CD4-positive, alpha-beta T cell treated with Interleukin-17A for 1 hour (primary cell): Measurements from ENCODE around the gene ARL17A.
"Not testable (repeated sequence)": the region's sequence is repeated elsewhere in the genome, so short reads cannot be mapped to it uniquely, and the experiment has no call there.

Experiments
- DNase-seq: peaks from one replicate; pipeline ENCODE4 v3.0.0-alpha.2; 2020

Gene ARL17A

GRCh38 chr17:46579083-46580075 is at the start of gene ARL17A:
Gene ARL17A, minus strand, starts transcription at chr17:46579691. Its CDS starts 3,369 bp downstream, at chr17:46576322.
- peak; percentile 96 for DNase-seq

DNA sequence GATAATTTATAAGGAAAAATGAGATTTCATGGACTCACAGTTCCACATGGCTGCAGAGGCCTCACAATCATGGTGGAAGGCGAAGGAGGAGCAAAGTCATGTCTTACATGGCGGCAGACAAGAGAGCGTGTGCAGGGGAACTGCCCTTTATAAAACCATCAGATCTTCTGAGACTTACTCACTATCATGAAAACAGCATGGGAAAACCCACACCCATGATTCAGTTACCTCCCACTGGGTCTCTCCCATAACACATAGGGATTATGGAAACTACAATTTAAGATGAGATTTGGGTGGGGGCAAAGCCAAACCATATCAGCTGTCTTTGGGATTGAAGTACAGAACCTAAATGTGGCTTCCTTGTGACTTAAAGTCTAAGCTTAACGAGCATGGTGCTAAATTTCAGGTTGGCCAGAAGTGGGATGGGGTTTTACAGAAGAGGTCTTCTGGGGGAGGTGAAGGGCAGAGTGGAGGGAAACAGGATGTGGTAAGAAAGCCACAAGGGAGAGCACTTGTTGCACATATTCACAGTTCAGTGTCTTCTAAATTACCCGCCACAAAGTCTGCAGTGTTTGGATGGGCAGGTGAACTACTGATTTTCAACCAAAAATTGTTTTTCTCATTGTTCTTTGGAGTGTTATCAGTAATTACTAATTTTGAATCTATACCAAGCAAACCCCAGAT is 49.4 kb upstream of the ARL17A start:
- not testable (repeated sequence) for DNase-seq

- DNase-seq, result not testable (repeated sequence)
Measured at GRCh38 chr17:46627452-46627851, 48.0 kb upstream of the ARL17A start.

DNA sequence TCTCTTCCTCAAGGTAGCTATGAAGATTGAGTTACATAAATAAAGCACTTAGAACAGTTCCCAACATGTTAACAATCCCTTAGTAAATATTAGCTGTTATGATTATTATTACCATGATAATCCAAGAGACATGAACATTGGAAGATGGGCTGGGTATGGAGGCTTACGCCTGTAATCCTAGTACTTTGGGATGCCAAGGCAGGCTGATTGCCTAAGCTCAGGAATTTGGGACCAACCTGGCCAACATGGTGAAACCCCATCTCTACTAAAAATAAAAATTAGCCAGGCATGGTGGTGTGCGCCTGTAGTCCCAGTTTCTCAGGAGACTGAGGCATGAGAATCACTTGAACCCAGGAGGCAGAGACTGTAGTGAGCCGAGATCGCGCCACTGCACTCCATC is 45.2 kb upstream of the ARL17A start:
- DNase-seq, result not testable (repeated sequence)

DNA sequence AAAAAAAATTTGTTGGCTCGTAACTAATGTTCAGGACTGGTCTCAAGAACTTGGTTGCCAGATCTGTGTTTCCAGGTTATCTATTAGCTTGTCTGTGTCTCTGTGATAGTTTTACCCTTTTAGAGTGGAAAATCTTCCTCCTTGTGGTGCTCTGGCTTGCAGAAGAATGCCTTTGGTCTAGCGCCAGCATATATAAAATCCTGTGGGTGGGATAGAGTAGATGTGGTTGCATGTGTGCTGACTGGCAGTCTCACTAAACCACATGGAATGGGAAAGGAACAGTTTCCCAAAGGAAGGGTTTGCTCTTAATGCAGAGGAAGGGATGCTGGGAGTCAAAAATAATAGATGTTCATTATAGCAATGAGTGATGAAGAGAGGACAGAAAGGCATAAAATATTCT is 44.3 kb upstream of the ARL17A start:
- not testable (repeated sequence) for DNase-seq

- not testable (repeated sequence) for DNase-seq
Measured at GRCh38 chr17:46618975-46619374, 39.5 kb upstream of the ARL17A start.

DNA sequence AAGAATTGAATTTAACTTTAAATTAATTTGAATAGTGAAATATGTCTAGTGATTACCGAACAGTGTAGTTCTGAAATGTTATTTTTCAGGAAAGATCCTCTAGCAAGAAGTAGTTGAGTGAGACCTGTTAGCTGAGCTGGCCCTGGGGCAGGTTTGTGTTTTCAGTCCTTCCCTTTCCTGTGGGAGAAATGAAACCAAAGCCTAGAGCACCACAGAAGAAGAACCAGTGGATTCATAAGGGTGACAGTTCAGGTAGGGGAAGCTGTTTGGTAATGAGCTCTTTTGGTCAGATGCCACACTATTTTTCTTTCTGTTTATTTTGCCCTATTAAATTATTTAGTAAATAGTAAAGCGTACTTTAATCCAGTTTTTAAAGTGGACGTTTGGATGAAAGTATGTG is 37.6 kb upstream of the ARL17A start:
- not testable (repeated sequence) for DNase-seq

DNA sequence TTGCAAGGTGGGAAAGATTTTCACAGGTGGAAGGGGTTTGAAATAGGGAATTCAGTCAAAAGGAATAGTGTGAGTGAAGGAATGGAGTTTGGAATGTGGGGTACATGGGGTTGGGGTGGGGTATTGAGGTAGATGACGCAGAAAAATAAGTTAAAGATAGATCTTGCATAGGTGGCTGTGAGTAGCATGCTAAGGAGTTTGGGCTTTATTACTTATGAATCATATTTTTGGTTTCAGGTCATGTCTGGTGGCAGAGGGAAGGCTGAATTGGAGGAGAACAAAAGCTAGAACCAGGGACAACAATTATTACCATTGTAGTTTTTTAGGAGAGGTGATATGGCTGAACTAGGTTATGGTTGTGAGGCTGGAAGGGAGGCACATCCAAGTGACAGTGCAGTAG is 34.4 kb upstream of the ARL17A start:
- DNase-seq, result not testable (repeated sequence)

DNA sequence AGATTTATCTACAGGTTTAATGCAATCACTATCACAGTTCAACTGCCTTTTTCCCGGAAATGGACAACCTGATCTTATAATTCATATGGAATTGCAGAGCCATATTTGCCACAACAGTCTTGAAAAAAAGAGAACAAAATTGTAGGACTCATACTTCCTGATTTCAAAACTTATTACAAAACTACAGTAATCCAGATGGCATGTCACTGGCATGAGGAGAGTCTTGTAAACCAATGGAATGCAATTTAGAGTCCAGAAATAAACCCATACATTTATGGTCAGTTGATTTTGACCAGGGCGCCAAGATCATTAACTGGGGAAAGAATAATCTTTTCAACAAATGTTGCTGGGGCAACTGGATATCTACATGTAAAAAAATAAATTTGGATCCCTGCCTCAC is 31.8 kb upstream of the ARL17A start:
- not testable (repeated sequence) for DNase-seq

- DNase-seq, result not testable (repeated sequence)
Measured at GRCh38 chr17:46603125-46603524, 23.6 kb upstream of the ARL17A start.

GRCh38 chr17:46600767-46601166 is 21.3 kb upstream of the ARL17A start:
- not testable (repeated sequence) for DNase-seq

DNA sequence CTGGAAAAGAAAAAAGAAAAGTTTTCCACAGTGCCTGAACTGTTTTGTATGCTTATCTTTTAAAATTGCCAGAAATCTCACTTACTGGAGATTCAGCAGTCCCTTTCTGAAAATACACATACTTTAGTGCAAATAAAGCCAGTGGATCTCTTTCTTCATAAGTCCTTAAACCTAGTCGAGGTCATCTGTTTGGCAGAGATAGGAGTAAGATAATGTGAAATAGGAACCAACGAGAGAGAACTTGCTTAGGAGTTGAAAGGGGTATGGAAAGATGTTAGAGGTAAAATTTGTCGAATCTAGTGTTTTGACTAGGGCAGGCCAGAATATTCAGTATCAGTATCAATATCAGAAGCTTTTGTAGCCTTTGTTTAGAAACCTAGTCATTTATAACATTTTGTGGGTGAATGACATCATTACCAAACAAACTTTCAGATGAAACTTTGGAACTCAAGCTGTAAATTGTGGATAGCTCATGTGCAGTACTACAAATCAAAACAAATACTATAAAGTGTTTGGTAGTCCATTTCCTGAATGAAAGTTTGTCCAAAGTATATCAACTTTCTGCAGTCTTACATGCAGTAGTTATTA is 18.9 kb upstream of the ARL17A start:
- not testable (repeated sequence) for DNase-seq

- not testable (repeated sequence) for DNase-seq
Measured at GRCh38 chr17:46591332-46591731, 11.8 kb upstream of the ARL17A start.

DNA sequence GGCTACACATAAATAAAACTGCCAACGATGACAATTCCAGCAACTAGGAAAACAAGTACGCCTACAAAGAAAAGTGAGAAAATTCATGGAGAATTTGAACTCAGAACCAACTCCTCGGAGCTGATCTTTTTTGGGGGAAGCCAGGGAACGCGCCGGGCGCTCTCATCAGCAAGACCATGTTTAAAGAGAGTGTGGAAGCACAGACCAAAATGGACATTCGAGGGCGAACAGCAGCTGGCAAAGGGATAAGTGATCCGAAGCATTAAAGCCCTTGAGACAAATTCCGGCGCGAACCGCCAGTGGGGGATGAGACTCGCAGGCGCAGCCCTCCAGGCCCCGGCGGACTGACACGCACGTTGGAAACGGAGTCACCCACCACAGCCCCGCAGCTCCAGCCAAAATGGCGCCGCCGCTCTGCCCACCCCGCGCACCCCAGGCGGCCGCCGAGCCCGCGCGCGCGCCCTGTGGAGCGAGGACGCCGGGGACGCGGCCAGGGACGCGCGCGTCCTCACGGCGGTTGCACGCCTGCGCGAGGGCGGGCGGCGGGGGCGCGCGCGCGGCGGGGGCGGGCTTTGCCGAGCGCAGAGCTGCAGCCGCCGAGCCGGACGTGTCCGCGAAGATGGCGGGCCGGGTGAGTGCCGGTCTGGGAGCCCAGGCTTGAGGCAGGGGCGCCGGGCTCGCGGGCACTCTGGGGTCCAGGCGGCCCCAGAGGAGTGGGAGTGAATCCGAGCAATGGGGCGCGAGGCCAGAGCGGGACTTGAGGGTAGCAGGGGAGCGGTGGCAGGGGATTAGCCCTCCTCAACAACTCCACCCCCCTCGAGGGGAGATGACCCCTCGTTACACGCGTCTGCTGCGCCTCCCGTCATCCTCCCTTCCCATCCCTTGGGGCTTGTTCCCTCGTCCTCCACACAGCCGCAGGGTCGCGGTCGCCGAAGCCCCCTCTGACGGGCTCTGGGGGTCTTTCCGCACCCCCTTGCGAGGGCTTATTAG is 11.0 kb upstream of the ARL17A start, which contains the start of gene NSF:
Gene NSF (plus strand): TSS at position 513 of the 990 bp plus-strand sequence. CDS start 107 bp downstream, at position 620.
- DNase-seq, result not testable (repeated sequence)

GRCh38 chr17:46585444-46585843 is 6.0 kb upstream of the ARL17A start:
- DNase-seq, result not testable (repeated sequence)

DNA sequence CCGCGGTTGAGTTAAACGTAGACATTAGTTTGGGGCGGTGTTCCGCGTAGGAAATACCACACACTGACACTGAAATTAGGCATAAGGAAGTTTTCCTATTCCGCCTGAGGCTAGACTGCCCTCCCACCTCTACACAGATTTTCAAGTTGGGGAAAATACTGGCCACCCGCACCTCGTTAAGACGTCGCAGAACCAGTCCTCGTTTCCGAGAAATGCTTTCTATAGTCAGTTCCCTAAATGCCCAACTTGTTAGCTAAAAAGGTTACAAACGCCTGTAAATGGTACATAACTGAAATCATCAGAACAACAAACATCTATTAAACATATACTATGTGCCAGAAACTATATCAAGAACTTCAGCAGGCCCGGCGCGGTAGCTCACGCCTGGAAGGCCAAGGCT is 591 bp upstream of the ARL17A start:
- DNase-seq, result not testable (repeated sequence)

GRCh38 chr17:46571796-46572195 is 7.7 kb downstream of the ARL17A start:
- DNase-seq, result not testable (repeated sequence)

- DNase-seq, result not testable (repeated sequence)
Measured at GRCh38 chr17:46566980-46567379, 12.5 kb downstream of the ARL17A start.

DNA sequence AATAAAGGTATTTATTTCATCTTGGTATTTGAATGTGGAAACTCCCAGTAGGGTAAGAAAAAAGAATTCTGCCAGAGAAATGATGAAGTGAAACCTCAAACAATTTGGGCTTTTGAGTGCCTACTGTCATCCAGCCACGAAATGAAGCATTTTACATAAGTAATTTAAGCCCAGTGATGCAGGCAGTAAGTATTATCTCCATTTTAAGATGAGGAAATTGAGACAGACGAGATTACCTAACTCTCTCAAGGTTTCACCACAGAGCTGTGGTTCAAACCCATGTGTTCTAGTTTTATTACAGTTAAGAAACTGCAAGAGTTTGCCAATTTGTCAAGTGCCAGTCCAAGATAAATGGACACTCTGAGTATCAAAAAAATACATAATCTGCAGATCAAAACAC is 13.2 kb downstream of the ARL17A start:
- DNase-seq, result not testable (repeated sequence)

- not testable (repeated sequence) for DNase-seq
Measured at GRCh38 chr17:46560048-46560447, 19.4 kb downstream of the ARL17A start.

DNA sequence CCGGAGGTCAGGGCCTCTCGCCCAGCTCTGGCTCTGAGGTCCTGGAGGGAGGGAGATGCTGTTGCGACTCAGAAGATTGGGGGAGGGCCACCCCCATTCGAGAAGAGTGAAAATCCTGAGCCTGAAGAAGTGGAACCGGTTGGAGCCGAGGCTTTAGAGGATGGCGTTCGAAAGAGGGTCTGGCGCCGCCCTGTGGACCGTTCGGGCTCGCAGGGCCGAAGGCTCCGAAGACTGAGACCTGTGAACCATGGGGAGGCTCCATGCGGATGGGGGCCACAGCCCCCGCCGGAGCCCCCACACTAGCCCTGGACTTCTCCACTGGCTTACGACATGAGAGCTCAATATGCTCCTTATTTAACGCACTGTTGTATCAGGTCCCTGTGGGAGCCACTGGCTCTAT is 20.3 kb downstream of the ARL17A start:
- DNase-seq, result not testable (repeated sequence)

- not testable (repeated sequence) for DNase-seq
Measured at GRCh38 chr17:46548607-46549006, 30.9 kb downstream of the ARL17A start.
